ENCODE results near the gene OR5C1. TPM values are rescaled to one million over a fixed set of nuclear protein-coding genes. Genes with fewer than 3 reads are reported as not detected.
A peak's percentile ranks its signal among the peaks of the same experiment; 100 is the strongest.
"Not testable (repeated sequence)": the region's sequence is repeated elsewhere in the genome, so short reads cannot be mapped to it uniquely, and the experiment has no call there.

The OR5C1 gene
- total RNA-seq, result not detected

GRCh38 chr9:122788831-122789230 is at the start of gene OR5C1:
OR5C1 (plus strand) TSS chr9:122788933; CDS start chr9:122788933, 0 bp downstream.
- DNase-seq, result no peak

DNA sequence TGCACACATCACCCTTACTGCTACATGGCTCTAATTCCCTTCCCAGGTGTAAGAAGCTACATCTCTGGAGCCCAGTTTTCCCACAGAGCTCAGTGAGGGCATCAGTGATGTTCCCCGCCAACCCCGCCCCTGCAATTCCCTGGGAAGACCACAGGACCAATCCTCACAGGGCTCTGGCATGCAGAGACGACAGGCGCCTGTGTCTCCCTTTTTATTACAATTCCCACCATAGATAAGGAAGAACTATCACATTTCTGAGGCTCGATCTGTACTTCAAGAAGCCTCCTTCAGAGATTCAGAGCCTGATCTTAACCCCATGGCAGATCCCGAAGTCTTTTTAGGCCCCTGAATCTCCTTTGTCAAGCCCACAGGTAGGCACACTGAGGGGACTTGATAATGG is 46.7 kb upstream of the OR5C1 start, which contains the start of gene OR1L6:
Gene OR1L6, plus strand, starts transcription at position 301 of the 400 bp plus-strand sequence. CDS start 7,545 bp downstream, outside the sequence.
- no peak for DNase-seq

DNA sequence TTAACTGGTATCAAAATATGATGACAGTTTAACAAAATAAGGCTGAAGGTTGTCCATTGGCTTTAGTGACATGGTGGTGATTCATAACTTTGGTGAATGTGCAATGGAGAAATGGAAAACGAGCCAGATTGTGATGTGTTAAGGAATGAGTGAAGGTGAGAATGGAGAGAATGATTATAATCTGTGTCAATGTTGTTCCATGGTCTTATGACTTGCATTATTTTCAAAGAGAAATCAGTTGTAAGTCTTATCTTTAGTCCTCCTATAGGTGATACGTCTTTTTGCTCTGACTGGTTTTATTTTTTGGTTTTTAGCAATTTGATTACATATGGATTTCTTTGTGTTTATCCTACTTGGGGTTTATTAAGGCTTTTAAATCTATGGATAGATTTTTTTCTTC is 33.9 kb upstream of the OR5C1 start:
- DNase-seq, result no peak

DNA sequence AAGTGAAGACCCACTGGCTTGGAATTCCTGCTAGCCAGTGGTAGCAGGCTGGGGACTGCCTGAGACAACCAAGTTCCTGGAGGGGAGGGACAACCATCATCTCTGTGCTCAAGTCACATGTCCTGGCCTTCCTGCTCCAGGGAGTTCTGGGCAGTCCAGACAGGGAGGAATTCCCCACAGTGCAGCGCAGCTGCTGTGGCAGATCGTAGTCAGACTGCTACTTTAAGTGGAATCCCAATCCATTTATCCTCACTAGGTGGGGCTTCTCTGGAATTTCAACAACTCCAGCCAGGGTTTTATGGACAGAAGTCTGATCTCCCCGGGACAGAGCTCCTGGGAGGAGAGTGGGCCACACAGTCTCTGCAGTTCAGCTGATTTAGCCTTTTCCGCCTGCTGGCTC is 20.9 kb upstream of the OR5C1 start:
- DNase-seq, result no peak

- DNase-seq, result no peak
Observed at GRCh38 chr9:122777052-122777451, 11.7 kb upstream of the OR5C1 start.

DNA sequence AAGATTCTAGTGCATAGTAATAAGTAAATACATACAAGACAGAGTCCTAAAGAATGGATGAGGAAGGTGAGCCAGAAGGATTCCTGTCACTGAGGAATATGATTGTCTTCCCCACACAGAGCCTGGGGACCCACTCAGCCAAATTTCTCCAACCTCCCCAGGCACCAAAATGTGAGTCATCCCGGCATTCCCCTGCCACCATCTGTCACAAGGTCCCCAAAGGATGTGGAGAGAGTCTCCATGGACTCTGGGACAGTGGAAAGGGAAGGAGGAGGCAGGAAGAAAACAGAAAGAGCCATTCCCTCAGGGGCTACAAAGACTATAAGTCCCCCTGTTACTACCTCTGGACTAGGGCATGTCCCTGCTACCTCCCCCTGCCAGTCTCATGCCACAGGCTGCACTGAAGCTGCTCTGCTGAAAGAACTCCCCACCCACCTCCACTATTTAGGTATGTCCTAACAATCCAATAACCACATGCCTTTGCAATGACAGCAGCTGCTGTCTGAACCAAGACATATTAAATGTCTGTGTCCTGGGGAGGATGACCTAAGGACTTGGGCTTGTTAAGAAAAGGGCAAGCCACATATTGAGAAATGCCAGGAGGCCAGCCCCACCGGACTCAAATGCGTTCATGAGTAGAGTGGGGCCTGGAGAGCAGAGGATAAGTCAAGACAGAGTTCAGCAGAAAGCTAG is 10.7 kb upstream of the OR5C1 start:
- DNase-seq, result no peak

DNA sequence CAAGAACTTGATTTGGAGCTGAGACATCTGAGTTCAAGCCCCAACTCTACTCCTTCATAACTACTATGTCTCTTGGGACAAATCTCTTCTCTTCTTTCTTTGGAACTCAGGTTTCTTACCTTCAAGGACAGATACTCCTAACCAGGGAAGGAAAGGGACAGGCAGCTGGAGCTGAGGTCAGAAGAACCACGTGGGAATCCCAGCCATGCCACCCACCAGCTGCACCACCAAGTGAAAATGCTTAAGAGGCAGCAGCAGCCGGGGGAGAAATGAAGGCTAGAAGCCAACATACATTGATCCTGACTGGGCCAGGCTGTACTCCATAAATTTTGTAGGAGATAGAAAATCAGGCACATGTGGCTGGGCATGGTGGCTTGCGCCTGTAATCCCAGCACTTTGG is 9.6 kb upstream of the OR5C1 start:
- no peak for DNase-seq

DNA sequence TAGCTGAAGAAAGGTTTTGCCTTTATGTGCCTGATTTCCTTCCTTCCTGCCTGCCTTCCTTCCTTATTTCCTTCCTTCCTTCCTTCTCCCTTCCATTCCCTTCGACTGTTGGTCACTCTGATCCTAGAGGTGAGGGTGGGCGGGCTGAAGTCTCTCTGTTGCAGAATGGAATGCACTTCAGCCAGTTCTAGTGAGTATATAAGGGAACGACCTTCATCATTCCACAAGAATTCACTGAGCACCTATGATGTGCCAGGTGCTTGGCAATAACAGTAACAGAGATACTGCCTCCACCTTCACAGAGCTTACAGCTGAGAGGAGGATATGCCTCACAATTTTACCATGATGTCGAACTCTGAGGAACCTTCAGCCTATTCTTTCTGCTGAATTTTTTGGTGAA is 8.7 kb upstream of the OR5C1 start:
- no peak for DNase-seq

DNA sequence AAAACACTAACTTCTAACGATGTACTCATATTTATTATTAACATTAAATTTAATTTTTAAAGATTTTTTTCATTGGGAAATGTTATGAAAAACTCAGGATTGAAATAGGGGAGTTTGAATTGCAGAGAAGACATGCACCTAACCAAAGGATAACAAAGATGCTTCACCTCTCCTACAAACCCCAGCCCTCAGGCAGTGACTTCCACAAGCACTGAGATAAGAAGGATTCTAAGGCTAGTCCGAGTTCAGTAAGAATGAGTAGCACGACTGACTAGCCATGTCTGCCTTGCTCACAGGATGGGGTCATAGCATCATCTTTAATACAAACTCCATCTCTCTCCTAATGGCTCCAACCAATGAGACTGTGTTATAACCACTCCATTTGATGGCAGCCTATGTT is 7.1 kb upstream of the OR5C1 start:
- DNase-seq, result no peak

- no peak for DNase-seq
Observed at GRCh38 chr9:122785269-122785668, 3.5 kb upstream of the OR5C1 start.

GRCh38 chr9:122786338-122786737 is 2.4 kb upstream of the OR5C1 start:
- no peak for DNase-seq

DNA sequence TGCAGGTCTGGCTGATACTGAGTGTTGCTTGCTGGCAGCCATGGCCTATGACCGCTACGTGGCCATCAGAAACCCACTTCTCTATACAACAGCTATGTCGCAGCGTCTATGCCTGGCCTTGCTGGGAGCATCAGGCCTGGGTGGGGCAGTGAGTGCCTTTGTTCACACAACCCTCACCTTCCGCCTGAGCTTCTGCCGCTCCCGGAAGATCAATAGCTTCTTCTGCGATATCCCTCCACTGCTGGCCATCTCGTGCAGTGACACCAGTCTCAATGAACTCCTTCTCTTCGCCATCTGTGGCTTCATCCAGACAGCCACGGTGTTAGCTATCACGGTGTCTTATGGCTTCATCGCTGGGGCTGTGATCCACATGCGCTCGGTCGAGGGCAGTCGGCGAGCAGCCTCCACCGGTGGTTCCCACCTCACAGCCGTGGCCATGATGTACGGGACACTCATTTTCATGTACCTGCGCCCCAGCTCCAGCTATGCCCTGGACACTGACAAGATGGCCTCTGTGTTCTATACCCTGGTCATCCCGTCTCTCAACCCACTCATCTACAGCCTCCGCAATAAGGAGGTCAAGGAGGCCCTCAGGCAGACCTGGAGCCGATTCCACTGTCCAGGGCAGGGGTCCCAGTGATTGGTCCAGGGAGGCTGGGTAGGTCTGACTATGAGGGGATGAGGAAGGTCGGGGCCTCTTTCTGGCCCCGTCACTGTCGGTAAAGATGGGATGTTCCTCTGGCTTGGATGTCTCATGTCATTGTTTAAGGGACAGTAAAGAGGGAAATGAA is 718 bp downstream of the OR5C1 start:
- no peak for DNase-seq

DNA sequence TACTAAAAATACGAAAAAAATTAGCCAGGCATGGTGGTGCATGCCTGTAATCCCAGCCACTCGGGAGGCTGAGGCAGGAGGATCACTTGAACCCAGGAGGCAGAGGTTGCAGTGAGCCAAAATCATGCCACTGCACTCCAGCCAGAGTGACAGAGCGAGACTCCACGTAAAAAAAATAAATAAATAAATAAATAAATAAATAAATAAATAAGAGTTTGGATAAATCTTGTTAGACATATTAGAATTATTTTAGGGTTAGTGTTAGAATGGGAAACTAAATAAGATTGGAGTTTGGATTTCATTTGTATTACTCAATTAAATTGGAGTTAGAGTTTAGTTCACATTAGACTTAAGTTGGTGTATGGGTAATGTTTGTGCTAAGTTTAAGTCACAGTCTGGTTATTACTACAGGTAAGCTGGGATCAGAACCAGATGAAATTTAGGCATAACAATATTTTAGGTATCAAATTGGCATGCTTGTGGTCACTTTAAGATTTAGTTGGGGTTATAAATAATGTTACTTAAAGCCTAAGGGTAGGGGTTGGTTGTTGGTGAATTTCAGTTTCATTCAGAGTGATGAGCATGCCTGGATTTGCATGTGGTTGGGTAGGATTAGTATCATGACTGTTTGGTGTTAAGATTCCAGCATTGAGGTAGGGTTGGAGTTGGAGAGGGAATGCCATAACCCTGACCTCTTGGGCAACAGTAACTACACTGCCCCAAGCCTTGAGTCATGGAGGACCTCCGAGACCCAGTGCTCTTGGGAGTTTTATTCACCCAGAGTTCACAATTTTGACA is 3.3 kb downstream of the OR5C1 start:
- no peak for DNase-seq

DNA sequence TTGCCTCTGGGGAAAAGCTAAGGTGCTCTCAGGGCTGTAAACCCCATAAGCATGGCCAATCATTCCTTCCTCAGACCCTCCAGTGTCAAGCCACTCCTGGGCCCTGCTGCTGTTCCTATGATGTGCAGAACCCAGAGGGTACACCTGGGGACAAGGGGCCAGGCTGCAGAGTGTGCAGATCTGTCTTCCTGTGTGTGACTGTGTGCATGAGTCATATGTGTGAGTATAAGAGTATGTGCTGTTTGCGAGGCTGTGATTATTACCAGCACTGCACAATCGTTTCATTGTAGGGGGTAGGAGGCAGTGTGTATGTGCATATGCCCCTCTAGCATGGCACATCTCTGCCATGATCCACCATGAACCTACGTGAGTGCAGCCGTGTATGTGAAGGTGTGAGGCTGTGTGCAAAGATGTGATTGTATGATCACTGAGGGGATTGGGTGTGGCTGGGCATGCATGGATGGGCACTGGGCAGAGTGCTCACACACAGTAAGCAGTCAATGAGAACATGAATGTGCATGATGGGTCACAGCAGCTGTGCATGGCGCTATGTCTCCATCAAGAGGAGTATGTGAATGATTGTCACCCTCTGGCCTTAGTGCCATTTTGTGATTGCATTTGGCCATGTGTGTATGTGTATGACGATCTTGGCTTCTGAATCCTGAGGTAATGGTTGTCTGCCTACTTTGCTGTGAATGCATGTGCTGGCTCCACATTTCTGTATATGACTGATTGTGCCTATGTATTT is 8.8 kb downstream of the OR5C1 start:
- DNase-seq, result no peak

DNA sequence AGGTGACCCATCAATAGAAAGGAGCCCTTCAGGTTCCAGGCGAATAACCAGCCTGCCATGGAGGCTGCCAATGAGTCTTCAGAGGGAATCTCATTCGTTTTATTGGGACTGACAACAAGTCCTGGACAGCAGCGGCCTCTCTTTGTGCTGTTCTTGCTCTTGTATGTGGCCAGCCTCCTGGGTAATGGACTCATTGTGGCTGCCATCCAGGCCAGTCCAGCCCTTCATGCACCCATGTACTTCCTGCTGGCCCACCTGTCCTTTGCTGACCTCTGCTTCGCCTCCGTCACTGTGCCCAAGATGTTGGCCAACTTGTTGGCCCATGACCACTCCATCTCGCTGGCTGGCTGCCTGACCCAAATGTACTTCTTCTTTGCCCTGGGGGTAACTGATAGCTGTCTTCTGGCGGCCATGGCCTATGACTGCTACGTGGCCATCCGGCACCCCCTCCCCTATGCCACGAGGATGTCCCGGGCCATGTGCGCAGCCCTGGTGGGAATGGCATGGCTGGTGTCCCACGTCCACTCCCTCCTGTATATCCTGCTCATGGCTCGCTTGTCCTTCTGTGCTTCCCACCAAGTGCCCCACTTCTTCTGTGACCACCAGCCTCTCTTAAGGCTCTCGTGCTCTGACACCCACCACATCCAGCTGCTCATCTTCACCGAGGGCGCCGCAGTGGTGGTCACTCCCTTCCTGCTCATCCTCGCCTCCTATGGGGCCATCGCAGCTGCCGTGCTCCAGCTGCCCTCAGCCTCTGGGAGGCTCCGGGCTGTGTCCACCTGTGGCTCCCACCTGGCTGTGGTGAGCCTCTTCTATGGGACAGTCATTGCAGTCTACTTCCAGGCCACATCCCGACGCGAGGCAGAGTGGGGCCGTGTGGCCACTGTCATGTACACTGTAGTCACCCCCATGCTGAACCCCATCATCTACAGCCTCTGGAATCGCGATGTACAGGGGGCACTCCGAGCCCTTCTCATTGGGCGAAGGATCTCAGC is 11.6 kb downstream of the OR5C1 start, which contains the start of gene OR1K1:
Gene OR1K1, plus strand, starts transcription at position 58 of the 995 bp plus-strand sequence. Its CDS starts 0 bp downstream, at position 58.
- DNase-seq, result no peak

GRCh38 chr9:122806661-122807060 is 17.9 kb downstream of the OR5C1 start:
- no peak for DNase-seq

- DNase-seq, result peak; percentile 14
Observed at GRCh38 chr9:122807271-122807900, 18.7 kb downstream of the OR5C1 start.

- no peak for DNase-seq
Observed at GRCh38 chr9:122808141-122808540, 19.4 kb downstream of the OR5C1 start.

GRCh38 chr9:122809261-122809660 is 20.5 kb downstream of the OR5C1 start:
- DNase-seq, result not testable (repeated sequence)

GRCh38 chr9:122810306-122810946 is 21.7 kb downstream of the OR5C1 start:
- DNase-seq, result peak; percentile 47

All from occipital lobe (tissue), 2 donors.